ENCODE measurements around the gene SLC38A7. TPM values are rescaled to one million over a fixed set of nuclear protein-coding genes. Genes with fewer than 3 reads are reported as not detected.

The SLC38A7 gene
- total RNA-seq, 1 experiment from 2014 or later = 21.3 TPM

- ChIA-PET POLR2A (ENCODE audit: low non-redundant PET) (no interaction called here), CTCF (no interaction called here)
- Histone ChIP-seq H3K4me1 (ENCODE audit: insufficient read depth, low read length, poor library complexity, severe bottlenecking) (no peaks in the 10 kb centered on the region), H3K27me3 (replicated peaks; ENCODE audit: insufficient read depth, low read depth, low read length, poor library complexity) (no peaks in the 10 kb centered on the region), H3K27ac (ENCODE audit: low read depth, low read length, poor library complexity, severe bottlenecking) (no peak overlapping the region), H3K36me3 (ENCODE audit: insufficient read depth, low read length, poor library complexity, severe bottlenecking) (no peaks in the 10 kb centered on the region), H3K4me3 (ENCODE audit: low read depth, low read length, poor library complexity, severe bottlenecking) (no peak overlapping the region), H3K9me3 (ENCODE audit: low read depth, low read length, poor library complexity, severe bottlenecking) (no peaks in the 10 kb centered on the region)
- no peak for DNase-seq (ENCODE audit: low spot score)
- TF ChIP-seq, protein P1, sequence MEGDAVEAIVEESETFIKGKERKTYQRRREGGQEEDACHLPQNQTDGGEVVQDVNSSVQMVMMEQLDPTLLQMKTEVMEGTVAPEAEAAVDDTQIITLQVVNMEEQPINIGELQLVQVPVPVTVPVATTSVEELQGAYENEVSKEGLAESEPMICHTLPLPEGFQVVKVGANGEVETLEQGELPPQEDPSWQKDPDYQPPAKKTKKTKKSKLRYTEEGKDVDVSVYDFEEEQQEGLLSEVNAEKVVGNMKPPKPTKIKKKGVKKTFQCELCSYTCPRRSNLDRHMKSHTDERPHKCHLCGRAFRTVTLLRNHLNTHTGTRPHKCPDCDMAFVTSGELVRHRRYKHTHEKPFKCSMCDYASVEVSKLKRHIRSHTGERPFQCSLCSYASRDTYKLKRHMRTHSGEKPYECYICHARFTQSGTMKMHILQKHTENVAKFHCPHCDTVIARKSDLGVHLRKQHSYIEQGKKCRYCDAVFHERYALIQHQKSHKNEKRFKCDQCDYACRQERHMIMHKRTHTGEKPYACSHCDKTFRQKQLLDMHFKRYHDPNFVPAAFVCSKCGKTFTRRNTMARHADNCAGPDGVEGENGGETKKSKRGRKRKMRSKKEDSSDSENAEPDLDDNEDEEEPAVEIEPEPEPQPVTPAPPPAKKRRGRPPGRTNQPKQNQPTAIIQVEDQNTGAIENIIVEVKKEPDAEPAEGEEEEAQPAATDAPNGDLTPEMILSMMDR (conservative IDR thresholded peaks at IDR 0.05; ENCODE audit: low read depth, low read length) = no peak
- TF ChIP-seq EZH2 (IDR thresholded peaks at IDR 0.05; ENCODE audit: borderline replicate concordance, low read depth, low read length, poor library complexity, severe bottlenecking) = no peak
- BruUV-seq (replicated peaks) = no TSS peak
- intact Hi-C loops (cut with micrococcal nuclease; ENCODE audit: unreplicated experiment) = no loop called here
Measured at GRCh38 chr16:58644108-58644507, 40.5 kb downstream of the SLC38A7 start.

DNA sequence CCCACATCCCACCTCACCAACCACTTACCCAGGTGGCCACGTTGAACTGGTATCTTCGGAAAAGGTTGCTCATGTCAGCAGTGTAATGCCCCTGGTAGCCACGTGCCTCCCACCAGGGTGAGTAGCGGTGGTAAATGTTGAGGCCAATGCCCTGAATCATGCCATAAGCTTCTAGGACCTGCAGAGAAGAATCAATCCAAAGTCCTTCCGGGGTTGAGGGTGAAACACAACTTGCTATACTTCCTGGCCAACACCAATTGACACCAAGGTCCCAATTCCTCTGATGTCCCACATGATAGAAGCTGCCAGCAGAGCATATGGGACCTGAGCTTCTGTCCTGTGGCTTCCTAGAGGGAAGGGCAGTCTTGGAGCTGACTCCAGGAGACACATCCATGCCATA is 43.6 kb downstream of the SLC38A7 start:
- Histone ChIP-seq H3K27ac (ENCODE audit: low read depth, low read length, poor library complexity, severe bottlenecking) (no peak overlapping the region), H3K4me3 (ENCODE audit: low read depth, low read length, poor library complexity, severe bottlenecking) (no peak overlapping the region), H3K27me3 (replicated peaks; ENCODE audit: insufficient read depth, low read depth, low read length, poor library complexity) (no peaks in the 10 kb centered on the region), H3K9me3 (ENCODE audit: low read depth, low read length, poor library complexity, severe bottlenecking) (no peaks in the 10 kb centered on the region), H3K4me1 (ENCODE audit: insufficient read depth, low read length, poor library complexity, severe bottlenecking) (no peaks in the 10 kb centered on the region), H3K36me3 (ENCODE audit: insufficient read depth, low read length, poor library complexity, severe bottlenecking) (no peaks in the 10 kb centered on the region)
- no TSS peak for BruUV-seq (replicated peaks)
- no peak for DNase-seq (ENCODE audit: low spot score)
- ChIA-PET CTCF (no interaction called here), POLR2A (ENCODE audit: low non-redundant PET) (no interaction called here)
- TF ChIP-seq, protein P1 (conservative IDR thresholded peaks at IDR 0.05; ENCODE audit: low read depth, low read length) = no peak
- TF ChIP-seq EZH2 (IDR thresholded peaks at IDR 0.05; ENCODE audit: borderline replicate concordance, low read depth, low read length, poor library complexity, severe bottlenecking) = no peak
- intact Hi-C loops (cut with micrococcal nuclease; ENCODE audit: unreplicated experiment) = no loop called here

DNA sequence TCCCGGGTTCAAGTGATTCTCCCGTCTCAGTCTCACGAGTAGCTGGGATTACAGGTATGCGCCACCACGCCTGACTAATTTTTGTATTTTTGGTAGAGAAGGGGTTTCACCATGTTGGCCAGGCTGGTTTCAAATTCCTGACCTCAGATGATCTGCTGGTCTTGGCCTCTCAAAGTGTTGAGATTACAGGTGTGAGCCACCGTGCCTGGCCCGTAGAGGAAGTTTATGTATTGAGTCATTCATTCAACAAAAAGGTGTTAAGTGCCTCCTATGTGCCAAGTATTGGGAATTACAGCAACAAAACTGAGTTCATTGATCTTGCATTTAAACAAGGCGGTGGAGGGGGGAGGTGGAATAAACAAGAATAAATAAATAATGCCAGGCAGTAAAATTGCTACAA is 44.7 kb downstream of the SLC38A7 start:
- ChIA-PET CTCF (no interaction called here), POLR2A (ENCODE audit: low non-redundant PET) (no interaction called here)
- Histone ChIP-seq H3K36me3 (ENCODE audit: insufficient read depth, low read length, poor library complexity, severe bottlenecking) (no peaks in the 10 kb centered on the region), H3K27me3 (replicated peaks; ENCODE audit: insufficient read depth, low read depth, low read length, poor library complexity) (no peaks in the 10 kb centered on the region), H3K9me3 (ENCODE audit: low read depth, low read length, poor library complexity, severe bottlenecking) (no peaks in the 10 kb centered on the region), H3K4me3 (ENCODE audit: low read depth, low read length, poor library complexity, severe bottlenecking) (no peak overlapping the region), H3K27ac (ENCODE audit: low read depth, low read length, poor library complexity, severe bottlenecking) (no peak overlapping the region), H3K4me1 (ENCODE audit: insufficient read depth, low read length, poor library complexity, severe bottlenecking) (no peaks in the 10 kb centered on the region)
- no TSS peak for BruUV-seq (replicated peaks)
- TF ChIP-seq, protein P1 (conservative IDR thresholded peaks at IDR 0.05; ENCODE audit: low read depth, low read length) = no peak
- TF ChIP-seq EZH2 (IDR thresholded peaks at IDR 0.05; ENCODE audit: borderline replicate concordance, low read depth, low read length, poor library complexity, severe bottlenecking) = no peak
- intact Hi-C loops (cut with micrococcal nuclease; ENCODE audit: unreplicated experiment) = loop anchor here (10.0 kb wide), 1 partner anchor 305 kb away; no protein-coding TSS in a partner anchor
- no peak for DNase-seq (ENCODE audit: low spot score)
